GM19438 (cell line): ENCODE results near the gene MFN1.

ENCODE experiments used
- ATAC-seq: cut with Tn5 transposase; IDR thresholded peaks from one replicate; pipeline ENCODE4 v1.9.1; 2021; ENCODE audit warnings: low read depth; ENCODE audit not compliant: unreplicated experiment

MFN1 gene

DNA sequence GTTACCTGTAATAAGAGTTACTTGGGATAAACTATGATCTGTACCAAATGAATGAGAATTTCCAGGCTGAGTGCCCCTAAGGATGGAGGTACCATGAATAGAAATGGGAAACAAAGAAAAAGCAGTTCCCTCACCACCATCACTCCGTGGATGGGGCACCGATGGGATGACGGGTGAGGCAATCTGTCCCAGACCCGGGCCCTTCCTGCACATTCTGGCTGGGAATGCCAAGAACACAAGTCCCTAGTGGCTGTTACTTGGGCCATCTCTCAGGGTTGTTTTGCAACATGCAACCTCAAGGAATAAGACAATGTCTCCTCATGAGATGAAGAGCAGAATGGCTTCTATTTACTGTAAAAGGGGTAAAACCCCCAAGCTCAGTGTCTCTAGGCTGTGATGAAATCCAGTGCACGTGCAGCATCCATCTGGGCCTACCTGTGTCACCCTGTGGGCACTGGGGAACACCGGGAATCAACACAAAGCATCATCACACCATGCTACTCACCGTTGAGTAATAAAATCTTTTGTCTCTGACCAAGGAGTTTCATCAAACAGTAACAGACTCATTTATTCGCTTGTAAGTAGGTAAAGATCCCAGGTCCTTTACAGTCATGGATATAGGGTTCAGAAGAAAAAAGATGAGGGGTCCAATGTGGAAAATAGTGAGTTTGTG lies 81.5 kb downstream of the MFN1 start:
- ATAC-seq: no peak

DNA sequence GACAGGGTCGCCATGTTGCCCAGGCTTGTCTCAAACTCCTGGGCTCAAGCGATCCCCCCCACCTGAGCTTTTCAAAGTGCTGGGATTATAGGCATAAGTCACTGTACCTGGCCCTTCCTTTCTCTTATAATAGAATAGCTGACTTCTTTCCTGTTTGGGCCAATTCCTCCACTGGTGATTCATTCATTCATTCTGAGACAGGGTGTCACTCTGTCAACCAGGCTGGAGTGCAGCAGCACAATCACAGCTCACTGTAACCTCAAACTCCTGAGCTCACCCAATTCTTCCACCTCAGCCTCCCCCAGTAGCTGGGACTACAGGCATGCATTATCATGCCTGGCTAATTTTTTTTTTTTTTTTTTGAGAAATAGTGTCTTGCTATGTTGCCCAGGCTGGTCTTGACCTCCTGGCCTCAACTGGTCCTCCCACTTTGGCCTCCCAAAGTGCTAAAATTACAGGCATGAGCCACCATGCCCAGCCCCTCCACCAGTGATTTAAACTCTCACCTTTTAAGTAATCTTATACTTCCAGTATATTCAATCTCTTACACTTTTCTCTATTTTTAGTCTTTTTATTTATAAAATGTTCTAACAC lies 82.9 kb downstream of the MFN1 start:
- no peak for ATAC-seq

DNA sequence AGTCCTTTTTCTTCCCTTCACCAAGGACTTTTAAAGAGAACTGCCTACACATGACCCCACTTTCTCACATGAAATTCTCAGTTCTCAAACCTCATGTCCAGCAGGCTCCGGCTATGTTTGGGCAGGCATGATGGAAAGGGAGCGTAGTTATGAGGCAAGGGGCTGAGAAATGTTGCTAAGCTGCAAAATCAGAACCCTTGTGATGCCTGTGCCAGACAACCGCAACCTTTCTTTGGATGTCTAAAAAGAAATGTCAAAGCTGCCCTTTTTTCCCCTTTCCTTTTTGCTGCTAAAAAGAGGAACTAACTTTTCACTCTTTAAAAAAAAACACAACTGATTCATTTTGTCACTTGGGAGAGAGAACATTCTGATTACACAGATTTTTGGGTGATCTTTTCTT lies 84.5 kb downstream of the MFN1 start:
- ATAC-seq: peak; percentile 67

DNA sequence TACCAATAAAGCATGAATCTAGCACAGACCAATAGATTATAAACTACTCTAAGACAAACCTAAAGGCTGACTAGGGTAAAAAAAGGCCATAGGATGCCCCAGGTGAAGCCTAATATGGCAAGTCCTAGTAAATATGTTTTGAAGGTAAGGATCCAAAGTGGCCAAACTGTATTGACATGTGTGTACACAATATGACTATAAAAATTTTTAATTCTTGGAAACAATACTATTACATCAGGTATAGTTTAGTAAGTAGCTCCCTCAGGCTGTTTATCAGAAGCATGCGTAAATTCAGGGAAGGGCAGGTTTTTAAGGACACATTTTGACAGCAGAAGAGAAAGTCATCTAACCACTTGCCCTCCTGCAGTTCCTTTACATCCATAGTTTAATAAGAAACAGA lies 84.9 kb downstream of the MFN1 start:
- no peak for ATAC-seq

DNA sequence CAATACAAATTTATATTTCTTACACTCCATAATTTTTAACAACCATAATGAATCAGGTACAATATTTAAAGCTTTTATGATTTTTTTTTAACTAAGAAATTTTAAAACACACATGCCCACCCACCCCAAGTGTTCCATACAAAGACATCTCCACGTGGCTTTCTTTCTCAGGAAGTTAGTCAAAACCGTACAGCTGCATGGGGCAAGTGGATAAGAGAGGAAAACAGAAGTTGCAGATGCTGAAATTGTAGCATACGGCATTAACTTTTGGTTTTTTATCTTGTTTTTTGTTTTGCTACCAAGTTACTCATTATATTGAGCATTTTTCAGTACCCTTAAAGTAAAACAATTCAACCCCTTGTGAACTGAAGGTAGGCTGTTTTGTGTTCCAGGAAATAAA lies 89.0 kb downstream of the MFN1 start:
- ATAC-seq: no peak

DNA sequence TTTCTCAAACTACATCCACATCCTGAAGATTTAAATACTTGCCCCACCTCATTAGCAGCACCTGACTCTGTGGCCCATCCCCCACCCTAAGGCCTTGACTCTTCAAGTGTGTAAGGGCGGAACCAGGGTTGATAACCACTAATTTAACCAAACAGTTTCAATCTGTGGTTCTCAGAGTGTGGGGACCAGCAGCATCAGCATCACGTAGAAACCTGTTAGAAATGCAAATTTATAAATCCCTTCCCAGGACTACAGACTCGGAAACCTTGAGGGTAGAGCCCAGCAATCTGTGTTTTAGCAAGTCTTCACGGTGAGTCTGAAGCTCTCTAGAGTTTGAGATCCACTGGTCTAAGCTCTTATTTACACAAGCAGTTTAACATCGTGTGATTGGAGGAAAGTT lies 91.3 kb downstream of the MFN1 start:
- peak; percentile 93 for ATAC-seq
